Ishikawa (cell line): ENCODE results near the gene TRPV2.

Source experiments
- EP300 ChIP-seq: IDR thresholded peaks from 2 replicates; pipeline ENCODE4 v1.6.1; 2012; ENCODE audit warnings: borderline replicate concordance
- RAD21 ChIP-seq: IDR thresholded peaks from 2 replicates; pipeline ENCODE4 v1.6.1; 2012; ENCODE audit warnings: low read depth
- YY1 ChIP-seq: IDR thresholded peaks from 2 replicates; pipeline ENCODE4 v1.6.1; 2012; ENCODE audit warnings: low read depth

DNA sequence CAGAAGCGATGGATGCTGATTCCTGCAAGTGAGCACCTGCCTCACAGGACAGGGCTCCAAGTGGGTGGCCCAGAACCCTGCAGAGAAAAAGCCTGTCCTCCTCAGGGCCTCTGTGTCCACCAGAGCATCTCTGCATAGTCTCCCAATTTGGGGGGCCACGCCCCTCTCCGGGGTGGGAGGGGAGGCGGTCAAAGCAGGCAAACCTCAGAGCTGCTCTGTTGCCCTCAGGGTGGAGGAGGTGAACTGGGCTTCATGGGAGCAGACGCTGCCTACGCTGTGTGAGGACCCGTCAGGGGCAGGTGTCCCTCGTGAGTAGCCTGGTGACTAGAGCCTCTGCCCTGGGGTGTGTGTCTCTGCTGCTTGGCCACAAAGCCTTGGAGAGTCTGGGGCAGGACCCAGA, 19.3 kb downstream of the TRPV2 start:
- TF ChIP-seq RAD21 (no peak), YY1 (no peak), EP300 (no peak)
